Esophagus squamous epithelium (tissue), 5 donors: ENCODE results near the gene GABRR2. TPM values are rescaled to one million over a fixed set of nuclear protein-coding genes. Genes with fewer than 3 reads are reported as not detected.

ENCODE experiments used
- DNase-seq: peaks from one replicate; lab custom pipeline; 2025; lab: John Stamatoyannopoulos, UW
- H3K27ac ChIP-seq, 4 donors: fragments of 200-600 bp; sonication (generic); one replicate each; pipeline ENCODE4 v1.5.1; 2016 to 2019; ENCODE audit warnings: mild to moderate bottlenecking in 1 of 4
- H3K27me3 ChIP-seq, 4 donors: fragments of 200-600 bp; sonication (generic); 1 replicate in 3 of 4; 2 replicates in 1 of 4; pipeline versions ENCODE4 v1.5.1 to v1.6.0; 2017 to 2021; ENCODE audit warnings: antibody characterized with exemption in 1 of 4
- H3K36me3 ChIP-seq, 3 donors: fragments of 200-600 bp; sonication (generic); one replicate each; pipeline ENCODE4 v1.5.1; 2016 to 2019
- H3K4me1 ChIP-seq, 3 donors: fragments of 200-600 bp; sonication (generic); one replicate each; pipeline ENCODE4 v1.5.1; 2017 to 2019
- H3K4me3 ChIP-seq, 4 donors: fragments of 200-600 bp; sonication (generic); 1 replicate in 3 of 4; 2 replicates in 1 of 4; pipeline ENCODE4 v1.5.1; 2016 to 2019; ENCODE audit warnings: mild to moderate bottlenecking in 2 of 4, moderate library complexity in 1 of 4
- H3K9me3 ChIP-seq, 3 donors: fragments of 200-600 bp; sonication (generic); one replicate each; pipeline ENCODE4 v1.5.1; 2016 to 2019
- POLR2A ChIP-seq, 4 donors: fragments of 450-650 bp; IDR thresholded peaks; one replicate each; pipeline ENCODE4 v1.6.1; 2017; ENCODE audit warnings: antibody characterized with exemption in 4 of 4, mild to moderate bottlenecking in 4 of 4, moderate library complexity in 3 of 4
- WGBS, 2 donors: methylation state at CpG; one replicate each; pipeline ENCODE4 v1.1.5; 2018; 5-methylcytosine and 5-hydroxymethylcytosine counted together
- intact Hi-C: fragments of 100-400 bp; cut with DNase I; formaldehyde crosslinking; loops from one replicate; pipeline ENCODE4 v1.15.0; 2022
- total RNA-seq, 4 donors: library from RNA; depleted of rRNA; stranded (reverse); fragments of >200 nt; gene quantifications; one replicate each; pipeline ENCODE4 v1.1.0, GENCODE V29; 2016
- TF ChIP-seq, protein P1 (sequence below), 6 experiments: fragments of 450-650 bp in 4 of 6; fragments of 200-600 bp in 2 of 6; sonication (generic) in 2 of 6; IDR thresholded peaks; one replicate each; pipeline ENCODE4 v1.5.1; 2016 to 2019; ENCODE audit warnings: antibody characterized with exemption in 6 of 6, mild to moderate bottlenecking in 4 of 6, moderate library complexity in 4 of 6
- donor health status: DM: yes; HTN: yes; CAD: no.

The GABRR2 gene
- total RNA-seq, 4 donors from 2014 or later, result 0.19 TPM; not detected in 3

- Histone ChIP-seq H3K9me3 (no peaks in the 10 kb centered on the region), H3K27ac (no peak overlapping the region), H3K36me3 (no peaks in the 10 kb centered on the region), H3K4me1 (no peaks in the 10 kb centered on the region), H3K27me3 (no peaks in the 10 kb centered on the region), H3K4me3 (no peak overlapping the region)
- WGBS, 2 donors, result 84 to 94% methylated on average over 6 of the region's 6 CpGs
- DNase-seq, result no peak
- intact Hi-C loops, result no loop called here
- no peak for TF ChIP-seq POLR2A (IDR thresholded peaks at IDR 0.05)
- TF ChIP-seq, protein P1, sequence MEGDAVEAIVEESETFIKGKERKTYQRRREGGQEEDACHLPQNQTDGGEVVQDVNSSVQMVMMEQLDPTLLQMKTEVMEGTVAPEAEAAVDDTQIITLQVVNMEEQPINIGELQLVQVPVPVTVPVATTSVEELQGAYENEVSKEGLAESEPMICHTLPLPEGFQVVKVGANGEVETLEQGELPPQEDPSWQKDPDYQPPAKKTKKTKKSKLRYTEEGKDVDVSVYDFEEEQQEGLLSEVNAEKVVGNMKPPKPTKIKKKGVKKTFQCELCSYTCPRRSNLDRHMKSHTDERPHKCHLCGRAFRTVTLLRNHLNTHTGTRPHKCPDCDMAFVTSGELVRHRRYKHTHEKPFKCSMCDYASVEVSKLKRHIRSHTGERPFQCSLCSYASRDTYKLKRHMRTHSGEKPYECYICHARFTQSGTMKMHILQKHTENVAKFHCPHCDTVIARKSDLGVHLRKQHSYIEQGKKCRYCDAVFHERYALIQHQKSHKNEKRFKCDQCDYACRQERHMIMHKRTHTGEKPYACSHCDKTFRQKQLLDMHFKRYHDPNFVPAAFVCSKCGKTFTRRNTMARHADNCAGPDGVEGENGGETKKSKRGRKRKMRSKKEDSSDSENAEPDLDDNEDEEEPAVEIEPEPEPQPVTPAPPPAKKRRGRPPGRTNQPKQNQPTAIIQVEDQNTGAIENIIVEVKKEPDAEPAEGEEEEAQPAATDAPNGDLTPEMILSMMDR (IDR thresholded peaks at IDR 0.05), result no peak
Observed at GRCh38 chr6:89257346-89257745, 57.8 kb downstream of the GABRR2 start.

DNA sequence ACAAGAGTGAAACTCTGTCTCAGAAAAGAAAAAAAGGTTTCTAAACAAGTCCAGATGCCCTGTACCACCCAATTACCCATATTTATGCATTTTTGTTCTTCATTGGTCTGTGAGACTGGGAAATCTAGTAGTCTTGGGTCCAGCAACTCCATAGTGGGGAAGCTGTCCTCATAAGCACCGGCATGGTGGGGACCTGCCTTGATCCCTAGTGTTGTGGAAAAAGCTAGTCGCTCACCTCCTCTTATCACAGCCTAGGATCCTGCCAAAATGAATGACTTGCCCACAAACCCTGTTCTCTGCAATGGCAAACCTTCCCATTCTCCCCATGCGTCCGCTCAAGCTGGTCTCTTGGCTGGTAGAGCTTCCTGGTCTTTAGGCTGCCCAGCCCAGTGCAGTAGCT is 59.7 kb downstream of the GABRR2 start:
- DNase-seq, result no peak
- Histone ChIP-seq H3K4me3 (no peak overlapping the region), H3K27ac (no peak overlapping the region), H3K36me3 (no peaks in the 10 kb centered on the region), H3K9me3 (no peaks in the 10 kb centered on the region), H3K27me3 (no peaks in the 10 kb centered on the region), H3K4me1 (no peaks in the 10 kb centered on the region)
- TF ChIP-seq, protein P1 (IDR thresholded peaks at IDR 0.05), result no peak
- TF ChIP-seq POLR2A (IDR thresholded peaks at IDR 0.05), result no peak
- 88 to 96% methylated on average over 4 of the region's 4 CpGs for WGBS, 2 donors
- intact Hi-C loops, result no loop called here

- no peak for TF ChIP-seq POLR2A (IDR thresholded peaks at IDR 0.05)
- TF ChIP-seq, protein P1 (IDR thresholded peaks at IDR 0.05), result no peak
- Histone ChIP-seq H3K27ac (no peak overlapping the region), H3K27me3 (no peaks in the 10 kb centered on the region), H3K36me3 (no peaks in the 10 kb centered on the region), H3K9me3 (no peaks in the 10 kb centered on the region), H3K4me1 (no peaks in the 10 kb centered on the region), H3K4me3 (no peak overlapping the region)
- intact Hi-C loops, result no loop called here
- no peak for DNase-seq
Observed at GRCh38 chr6:89254569-89254968, 60.5 kb downstream of the GABRR2 start.

DNA sequence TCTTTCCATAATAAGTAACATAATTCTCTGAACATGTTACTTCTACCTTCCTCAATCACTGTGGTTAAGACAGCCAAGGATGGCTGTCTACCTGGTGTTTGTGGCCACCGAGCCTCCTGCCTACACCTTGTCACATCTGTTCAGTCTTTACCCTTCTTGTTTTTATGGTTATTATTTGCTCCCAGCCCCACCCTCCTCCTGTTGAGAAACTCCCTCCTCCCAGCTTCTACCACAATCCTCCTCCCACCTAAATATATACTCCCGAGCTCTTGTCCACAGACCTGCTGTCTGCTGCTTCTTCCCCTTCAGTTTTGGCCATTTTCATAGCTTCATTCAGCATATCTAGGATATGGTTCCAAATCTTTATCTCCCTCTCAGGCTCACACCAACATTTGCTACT is 62.2 kb downstream of the GABRR2 start:
- Histone ChIP-seq H3K36me3 (no peaks in the 10 kb centered on the region), H3K9me3 (no peaks in the 10 kb centered on the region), H3K27me3 (no peaks in the 10 kb centered on the region), H3K4me1 (no peaks in the 10 kb centered on the region), H3K27ac (no peak overlapping the region), H3K4me3 (no peak overlapping the region)
- DNase-seq, result no peak
- TF ChIP-seq POLR2A (IDR thresholded peaks at IDR 0.05), result no peak
- TF ChIP-seq, protein P1 (IDR thresholded peaks at IDR 0.05), result no peak
- intact Hi-C loops, result no loop called here
- 72 to 80% methylated on average over 2 of the region's 2 CpGs for WGBS, 2 donors

DNA sequence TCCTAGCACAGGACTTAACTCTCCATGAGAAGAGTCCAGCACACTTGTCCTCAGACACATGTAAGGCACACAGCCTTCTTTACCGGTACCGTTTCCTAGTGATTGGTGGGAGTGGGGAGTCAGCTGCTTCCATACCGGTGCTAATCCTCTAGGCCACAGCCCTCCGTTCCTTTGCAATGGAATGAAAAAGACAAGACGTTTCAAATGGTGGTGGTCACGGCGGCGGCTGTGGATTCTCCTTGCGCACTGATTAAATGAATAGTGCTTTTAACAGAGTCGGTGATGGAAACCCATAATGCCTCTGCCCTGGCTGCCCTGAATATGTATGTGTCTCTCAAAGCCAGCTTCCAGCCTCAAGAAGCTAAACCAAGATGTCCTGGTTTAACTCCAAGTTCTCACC is 63.1 kb downstream of the GABRR2 start:
- no peaks in the 10 kb centered on the region for H3K9me3 ChIP-seq
- WGBS, 2 donors, result 95% methylated on average over 8 to 10 of the region's 10 CpGs
- no peak for DNase-seq
- intact Hi-C loops, result no loop called here
- H3K36me3 ChIP-seq, result no peaks in the 10 kb centered on the region
- no peak overlapping the region for H3K27ac ChIP-seq
- H3K4me1 ChIP-seq, result no peaks in the 10 kb centered on the region
- no peaks in the 10 kb centered on the region for H3K27me3 ChIP-seq
- TF ChIP-seq, protein P1 (IDR thresholded peaks at IDR 0.05), result no peak
- no peak for TF ChIP-seq POLR2A (IDR thresholded peaks at IDR 0.05)
- no peak overlapping the region for H3K4me3 ChIP-seq
